ENCODE data around the gene HUS1. TPM values are rescaled to one million over a fixed set of nuclear protein-coding genes. Genes with fewer than 3 reads are reported as not detected.
"Not testable (repeated sequence)": the region's sequence is repeated elsewhere in the genome, so short reads cannot be mapped to it uniquely, and the experiment has no call there.

The HUS1 gene
- total RNA-seq, 6 donors from 2014 or later, result 24.2 to 38.8 (median 26.7) TPM

- no peaks in the 10 kb centered on the region for H3K27me3 ChIP-seq
- ATAC-seq (ENCODE audit: low FRiP score in 2 of 2) (no peak), DNase-seq (no peak)
- H3K4me1 ChIP-seq, result peaks cover 24 to 34% (median 33%) of the 10 kb centered on the region in 4 donors
- no peak for TF ChIP-seq POLR2AphosphoS5 (IDR thresholded peaks at IDR 0.05)
- no peak for TF ChIP-seq EP300 (IDR thresholded peaks at IDR 0.05)
- no peaks in the 10 kb centered on the region for H3K36me3 ChIP-seq
- no peak overlapping the region for H3K27ac ChIP-seq
- WGBS, 2 donors, result 87 to 88% methylated on average over 8 of the region's 8 CpGs
- no peaks in the 10 kb centered on the region for H3K9me3 ChIP-seq
- no peak overlapping the region for H3K4me3 ChIP-seq
These were observed 35.5 kb downstream of the HUS1 start for GRCh38 chr7:47943676-47944474.

GRCh38 chr7:47942651-47943050, 36.8 kb downstream of the HUS1 start:
- H3K36me3 ChIP-seq; ATAC-seq (ENCODE audit: low FRiP score in 2 of 2); H3K27me3 ChIP-seq; DNase-seq; H3K4me3 ChIP-seq; H3K9me3 ChIP-seq: not testable (repeated sequence)
- Histone ChIP-seq H3K4me1 (peaks cover 24 to 34% (median 29%) of the 10 kb centered on the region in 4 donors), H3K27ac (peak overlapping the region in 1 of 4 donors; percentile 85)
- 92 to 96% methylated on average over 10 of the region's 10 CpGs for WGBS, 2 donors

- ATAC-seq (ENCODE audit: low FRiP score in 2 of 2) (no peak), DNase-seq (no peak)
- no peaks in the 10 kb centered on the region for H3K9me3 ChIP-seq
- H3K27ac ChIP-seq, result peak overlapping the region; percentile 21 to 91 (median 58)
- H3K4me1 ChIP-seq, result peaks cover 24 to 34% (median 29%) of the 10 kb centered on the region in 4 donors
- H3K4me3 ChIP-seq, result no peak overlapping the region
- no peak for TF ChIP-seq CTCF (IDR thresholded peaks at IDR 0.05)
- no peak for TF ChIP-seq POLR2AphosphoS5 (IDR thresholded peaks at IDR 0.05)
- TF ChIP-seq POLR2A (IDR thresholded peaks at IDR 0.05), result no peak
- peak in 1 of 4 donors; percentile 51 for TF ChIP-seq EP300 (IDR thresholded peaks at IDR 0.05)
- H3K36me3 ChIP-seq, result no peaks in the 10 kb centered on the region
- WGBS, 2 donors, result 69 to 84% methylated on average over 10 of the region's 10 CpGs
- H3K27me3 ChIP-seq, result no peaks in the 10 kb centered on the region
These were observed 37.3 kb downstream of the HUS1 start for GRCh38 chr7:47942132-47942531.

- WGBS, 2 donors, result 44 to 49% methylated on average over 9 of the region's 9 CpGs
- Histone ChIP-seq H3K4me3 (no peak overlapping the region), H3K27me3 (no peaks in the 10 kb centered on the region), H3K27ac (peak overlapping the region; percentile 73 to 91 (median 84)), H3K9me3 (no peaks in the 10 kb centered on the region), H3K36me3 (no peaks in the 10 kb centered on the region), H3K4me1 (peaks cover 24 to 34% (median 29%) of the 10 kb centered on the region in 4 donors)
- TF ChIP-seq EP300 (IDR thresholded peaks at IDR 0.05) (peak; percentile 22 to 85 (median 68)), CTCF (IDR thresholded peaks at IDR 0.05) (no peak), POLR2AphosphoS5 (IDR thresholded peaks at IDR 0.05) (peak; percentile 62 to 93), POLR2A (IDR thresholded peaks at IDR 0.05) (peak in 1 of 4 donors; percentile 19)
- peak; percentile 39 to 40 for ATAC-seq (ENCODE audit: low FRiP score in 2 of 2)
- DNase-seq, result peak in 1 of 2 donors; percentile 64
These were observed 38.1 kb downstream of the HUS1 start for GRCh38 chr7:47941136-47941844.

- no peaks in the 10 kb centered on the region for H3K9me3 ChIP-seq
- H3K27me3 ChIP-seq, result no peaks in the 10 kb centered on the region
- 71 to 82% methylated on average over 9 to 14 of the region's 14 CpGs for WGBS, 2 donors
- ATAC-seq (ENCODE audit: low FRiP score in 2 of 2) (peak in 1 of 2 donors; percentile 64), DNase-seq (peak in 1 of 2 donors; percentile 32)
- TF ChIP-seq POLR2AphosphoS5 (IDR thresholded peaks at IDR 0.05), result peak; percentile 9 to 76
- no peak for TF ChIP-seq CTCF (IDR thresholded peaks at IDR 0.05)
- peak in 2 of 4 donors; percentile 62 to 64 for TF ChIP-seq EP300 (IDR thresholded peaks at IDR 0.05)
- TF ChIP-seq POLR2A (IDR thresholded peaks at IDR 0.05), result peak in 1 of 4 donors; percentile 13
- no peaks in the 10 kb centered on the region for H3K36me3 ChIP-seq
- no peak overlapping the region for H3K4me3 ChIP-seq
- peak overlapping the region; percentile 73 to 91 (median 84) for H3K27ac ChIP-seq
- peaks cover 24 to 34% (median 28%) of the 10 kb centered on the region in 4 donors for H3K4me1 ChIP-seq
These were observed 39.1 kb downstream of the HUS1 start for GRCh38 chr7:47940088-47941013.

Data from upper lobe of left lung (tissue), 6 donors.